DMS 273 treated with DMSO at 0.1 percent for 48 hours (cell line): ENCODE results near the gene TXNDC15.
"Not testable (repeated sequence)": the region's sequence is repeated elsewhere in the genome, so short reads cannot be mapped to it uniquely, and the experiment has no call there.

Experiments used
- DNase-seq: peaks from one replicate; lab custom pipeline; 2025; lab: John Stamatoyannopoulos, UW

Gene TXNDC15

GRCh38 chr5:134878403-134878802 lies 4.2 kb downstream of the TXNDC15 start:
- DNase-seq: no peak

- no peak for DNase-seq
Observed at GRCh38 chr5:134879456-134879855, 5.3 kb downstream of the TXNDC15 start.

GRCh38 chr5:134880937-134881336 lies 6.8 kb downstream of the TXNDC15 start:
- not testable (repeated sequence) for DNase-seq

- DNase-seq: not testable (repeated sequence)
Observed at GRCh38 chr5:134881711-134882110, 7.5 kb downstream of the TXNDC15 start.

GRCh38 chr5:134887593-134888159 lies 13.5 kb downstream of the TXNDC15 start:
- no peak for DNase-seq

- no peak for DNase-seq
Observed at GRCh38 chr5:134889335-134889734, 15.2 kb downstream of the TXNDC15 start.

- DNase-seq: no peak
Observed at GRCh38 chr5:134891473-134891872, 17.3 kb downstream of the TXNDC15 start.

GRCh38 chr5:134892282-134892681 lies 18.1 kb downstream of the TXNDC15 start:
- DNase-seq: no peak

GRCh38 chr5:134892926-134893325 lies 18.8 kb downstream of the TXNDC15 start:
- no peak for DNase-seq

GRCh38 chr5:134893748-134894505 lies 19.8 kb downstream of the TXNDC15 start:
- DNase-seq: no peak

GRCh38 chr5:134902071-134902801 lies 28.1 kb downstream of the TXNDC15 start:
- no peak for DNase-seq

- DNase-seq: peak; percentile 81
Observed at GRCh38 chr5:134904610-134905245, 30.6 kb downstream of the TXNDC15 start, which contains the start of gene PCBD2. Gene PCBD2, plus strand, starts transcription at chr5:134905131. Its CDS starts 9 bp downstream, at chr5:134905140.

- peak; percentile 63 for DNase-seq
Observed at GRCh38 chr5:134905246-134905996, 31.2 kb downstream of the TXNDC15 start.

- no peak for DNase-seq
Observed at GRCh38 chr5:134906811-134907210, 32.6 kb downstream of the TXNDC15 start.

GRCh38 chr5:134910752-134911151 lies 36.6 kb downstream of the TXNDC15 start:
- DNase-seq: not testable (repeated sequence)

GRCh38 chr5:134911285-134912206 lies 37.4 kb downstream of the TXNDC15 start:
- no peak for DNase-seq

GRCh38 chr5:134913254-134913653 lies 39.1 kb downstream of the TXNDC15 start:
- no peak for DNase-seq

GRCh38 chr5:134913795-134914194 lies 39.6 kb downstream of the TXNDC15 start:
- no peak for DNase-seq

GRCh38 chr5:134917070-134917815 lies 43.1 kb downstream of the TXNDC15 start:
- DNase-seq: no peak

GRCh38 chr5:134918861-134919260 lies 44.7 kb downstream of the TXNDC15 start:
- no peak for DNase-seq
